Fibroblast of skin of abdomen (primary cell): Measurements from ENCODE around the gene TAB2.
A peak's percentile ranks its signal among the peaks of the same experiment; 100 is the strongest.
"Not testable (repeated sequence)": the region's sequence is repeated elsewhere in the genome, so short reads cannot be mapped to it uniquely, and the experiment has no call there.

ENCODE experiments used
- DNase-seq: peaks from one replicate; pipeline ENCODE4 v3.0.0-alpha.2; 2013

Gene TAB2

GRCh38 chr6:149445573-149445972 is 128.1 kb downstream of the TAB2 start:
- DNase-seq: no peak

- no peak for DNase-seq
Observed at GRCh38 chr6:149446791-149447376, 129.4 kb downstream of the TAB2 start.

GRCh38 chr6:149448821-149449453 is 131.4 kb downstream of the TAB2 start:
- DNase-seq: no peak

GRCh38 chr6:149449831-149450678 is 132.5 kb downstream of the TAB2 start:
- no peak for DNase-seq

GRCh38 chr6:149450679-149451375 is 133.3 kb downstream of the TAB2 start:
- no peak for DNase-seq

- DNase-seq: no peak
Observed at GRCh38 chr6:149451376-149452036, 134.0 kb downstream of the TAB2 start.

- no peak for DNase-seq
Observed at GRCh38 chr6:149452037-149452939, 134.8 kb downstream of the TAB2 start.

- no peak for DNase-seq
Observed at GRCh38 chr6:149453597-149454345, 136.3 kb downstream of the TAB2 start.

GRCh38 chr6:149454346-149454848 is 136.9 kb downstream of the TAB2 start:
- DNase-seq: peak; percentile 84

- no peak for DNase-seq
Observed at GRCh38 chr6:149455031-149455732, 137.7 kb downstream of the TAB2 start.

GRCh38 chr6:149456311-149457021 is 139.0 kb downstream of the TAB2 start:
- DNase-seq: no peak

GRCh38 chr6:149457316-149457884 is 139.9 kb downstream of the TAB2 start:
- DNase-seq: no peak

GRCh38 chr6:149458196-149458595 is 140.7 kb downstream of the TAB2 start:
- no peak for DNase-seq

GRCh38 chr6:149458806-149459205 is 141.3 kb downstream of the TAB2 start:
- DNase-seq: no peak

- peak; percentile 47 for DNase-seq
Observed at GRCh38 chr6:149459761-149460160, 142.2 kb downstream of the TAB2 start.

- not testable (repeated sequence) for DNase-seq
Observed at GRCh38 chr6:149460249-149460648, 142.7 kb downstream of the TAB2 start.
